A549 (cell line): ENCODE data around the gene GUCY2D. TPM values are rescaled to one million over a fixed set of nuclear protein-coding genes. Genes with fewer than 3 reads are reported as not detected.

Experiments
- ATAC-seq, 2 experiments: fragments of 200-7000 bp in 1 of 2; fragments of >200 bp in 1 of 2; cut with Nextera tagmentation in 1 of 2; cut with Tn5 transposase in 1 of 2; 3 replicates each; pipeline versions ENCODE4 v1.8.0 to v1.9.1; 2018 to 2020; ENCODE audit warnings: mild to moderate bottlenecking in 1 of 2, moderate library complexity in 1 of 2
- CTCF ChIA-PET: fragments of 300-600 bp; sonication (Branson Sonifier 250); formaldehyde crosslinking; extraction: SDS; loops from one replicate; lab custom pipeline; 2021; ENCODE audit warnings: antibody characterized with exemption, inconsistent platforms; lab: Yijun Ruan, JAX
- POLR2A ChIA-PET: fragments of 350-600 bp; formaldehyde crosslinking; extraction: SDS; loops from one replicate; lab custom pipeline; 2021; ENCODE audit warnings: antibody characterized with exemption, inconsistent platforms; lab: Yijun Ruan, JAX
- DNase-seq, 2 experiments: peaks; one replicate each; pipeline versions ENCODE4 v3.0.0 to v3.0.0-alpha.2; 2011 to 2016; ENCODE audit warnings: low read depth in 1 of 2, low spot score in 1 of 2
- FAIRE-seq: peaks from 2 replicates; lab custom pipeline; 2011; peaks lifted over from hg19 to GRCh38; lab: Jason Lieb, UNC
- H3K27ac ChIP-seq, 2 experiments: fragments of >200 bp; sonication (Bioruptor Twin); formaldehyde crosslinking; 3 replicates each; pipeline ENCODE4 v1.5.1; 2016 to 2017
- H3K4me1 ChIP-seq: fragments of >200 bp; sonication (Bioruptor Twin); formaldehyde crosslinking; 3 replicates; pipeline ENCODE4 v1.6.1; 2016
- H3K4me2 ChIP-seq: fragments of >200 bp; sonication (Bioruptor Twin); formaldehyde crosslinking; 3 replicates; pipeline ENCODE4 v1.6.1; 2016
- H3K4me3 ChIP-seq: fragments of >200 bp; sonication (Bioruptor Twin); formaldehyde crosslinking; 3 replicates; pipeline ENCODE4 v1.5.1; 2016
- H3K9me3 ChIP-seq: fragments of >200 bp; sonication (Bioruptor Twin); formaldehyde crosslinking; 3 replicates; pipeline ENCODE4 v1.6.1; 2016
- CEBPB ChIP-seq, 2 experiments: fragments of >200 bp in 1 of 2; sonication (Bioruptor Twin) in 1 of 2; formaldehyde crosslinking in 1 of 2; IDR thresholded peaks; 2 replicates each; pipeline ENCODE4 v1.6.1; 2012 to 2016
- FOSL2 ChIP-seq, 2 experiments: fragments of 450-650 bp in 1 of 2; fragments of >200 bp in 1 of 2; sonication (Bioruptor Twin) in 1 of 2; formaldehyde crosslinking; IDR thresholded peaks; 2 replicates each; pipeline versions ENCODE4 v1.5.0 to v1.6.1; 2016 to 2020; ENCODE audit warnings: mild to moderate bottlenecking in 1 of 2, moderate library complexity in 1 of 2
- FOXS1 ChIP-seq: fragments of 250-450 bp; sonication (Bioruptor Pico); IDR thresholded peaks from 2 replicates; pipeline ENCODE4 v1.5.0; 2020; ENCODE audit warnings: mild to moderate bottlenecking, moderate library complexity
- HOXB13 ChIP-seq: fragments of 250-450 bp; sonication (Bioruptor Pico); IDR thresholded peaks from 2 replicates; pipeline ENCODE4 v1.5.0; 2020; ENCODE audit warnings: low read depth, mild to moderate bottlenecking, moderate library complexity
- JUNB ChIP-seq: fragments of >200 bp; sonication (Bioruptor Twin); formaldehyde crosslinking; IDR thresholded peaks from 2 replicates; pipeline ENCODE4 v1.6.1; 2016
- MAFK ChIP-seq: fragments of 450-650 bp; IDR thresholded peaks from 2 replicates; pipeline ENCODE4 v1.6.1; 2014; ENCODE audit not compliant: partially characterized antibody
- MYC ChIP-seq: IDR thresholded peaks from 2 replicates; pipeline ENCODE4 v1.6.1; 2012; ENCODE audit warnings: mild to moderate bottlenecking, inconsistent platforms, low read length, improper control_type of control experiment, borderline replicate concordance
- PHF8 ChIP-seq: fragments of 200-600 bp; sonication (generic); IDR thresholded peaks from 2 replicates; pipeline ENCODE4 v1.6.1; 2016; ENCODE audit warnings: low read depth, mild to moderate bottlenecking, antibody characterized with exemption, moderate library complexity, borderline replicate concordance
- REST ChIP-seq: fragments of 200-600 bp; sonication (generic); IDR thresholded peaks from 2 replicates; pipeline ENCODE4 v1.6.1; 2016; ENCODE audit warnings: antibody characterized with exemption, mild to moderate bottlenecking, moderate library complexity
- RFX5 ChIP-seq: fragments of 450-650 bp; IDR thresholded peaks from 2 replicates; pipeline ENCODE4 v1.7.1; 2014; ENCODE audit warnings: antibody characterized with exemption, mild to moderate bottlenecking, moderate library complexity
- SMC3 ChIP-seq: fragments of >200 bp; sonication (Bioruptor Twin); formaldehyde crosslinking; IDR thresholded peaks from 3 replicates; pipeline ENCODE4 v1.6.1; 2018; ENCODE audit warnings: inconsistent platforms
- WGBS: methylation state at CpG from one replicate; pipeline ENCODE4 v1.1.6; 2017; ENCODE audit errors: missing lambda C conversion rate; 5-methylcytosine and 5-hydroxymethylcytosine counted together
- polyA plus RNA-seq, 4 experiments: library from polyadenylated mRNA; depleted of rRNA in 3 of 4; stranded (reverse); fragments of >200 nt; fragmentation: RNase III in 1 of 4; extraction: RNeasy Plus Mini Kit Qiagen cat#74134 plus additional on column Dnase treatment in 1 of 4; gene quantifications; 2 replicates in 3 of 4; 3 replicates in 1 of 4; pipeline ENCODE4 v1.2.3, GENCODE V29; 2011 to 2017
- TF ChIP-seq, protein P1 (sequence below): IDR thresholded peaks from 2 replicates; pipeline ENCODE4 v1.6.1; 2012
- TF ChIP-seq, protein P2 (sequence below): fragments of >200 bp; sonication (Bioruptor Twin); formaldehyde crosslinking; IDR thresholded peaks from 3 replicates; pipeline ENCODE4 v1.6.1; 2016

Gene GUCY2D
- polyA plus RNA-seq, 2 of the 4 experiments (the other 2 are of a cell fraction) = 0.14 TPM; not detected in 1

DNA sequence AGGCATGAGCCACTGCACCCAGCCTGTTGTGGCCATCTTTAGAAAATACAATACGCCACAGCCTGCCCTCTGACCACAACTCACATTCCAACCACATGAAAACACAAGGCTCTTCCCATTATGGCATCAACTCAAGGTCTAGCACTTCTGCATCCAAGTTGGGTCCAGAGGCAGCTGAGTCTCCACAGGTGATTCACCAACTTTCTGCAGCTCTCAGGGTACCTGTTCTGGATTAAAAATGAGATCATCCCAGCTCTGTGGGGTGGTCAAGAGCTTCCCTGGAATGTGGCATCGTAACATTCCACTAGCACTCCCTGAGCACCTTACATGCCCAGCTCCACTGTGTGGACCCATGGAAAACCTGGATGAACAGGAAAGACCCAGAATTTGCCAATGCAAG is 9.9 kb upstream of the GUCY2D start:
- Histone ChIP-seq H3K4me2 (no peak overlapping the region), H3K9me3 (no peaks in the 10 kb centered on the region), H3K27ac (no peak overlapping the region)
- CTCF ChIA-PET = interaction anchor here (0.6 to 19.3 kb wide), 19 partner anchors 9 to 1530 kb away, joined by 3 to 470 read pairs (median 4); partner anchors contain the start of genes CHD3, CNTROB, KCNAB3 and NAA38
- WGBS = 76% methylated on average over 2 of the region's 2 CpGs
- no peak for FAIRE-seq
- no peak for TF ChIP-seq FOXS1 (CRISPR knock-in tag)
- no peak for TF ChIP-seq MYC
- TF ChIP-seq SMC3 = no peak
- TF ChIP-seq, all 56 proteins: peak for 0
- DNase-seq (no peak), ATAC-seq (no peak)
- no peaks in the 10 kb centered on the region for H3K4me1 ChIP-seq
- no peak overlapping the region for H3K4me3 ChIP-seq
- POLR2A ChIA-PET = no interaction called here

- Histone ChIP-seq H3K4me2 (no peak overlapping the region), H3K4me1 (no peaks in the 10 kb centered on the region), H3K27ac (no peak overlapping the region), H3K4me3 (no peak overlapping the region), H3K9me3 (no peaks in the 10 kb centered on the region)
- TF ChIP-seq RFX5 (peak; percentile 80), REST (no peak)
- ATAC-seq (no peak), FAIRE-seq (no peak), DNase-seq (peak in 1 of 2 experiments; percentile 53)
- ChIA-PET POLR2A (no interaction called here), CTCF (interaction anchor here (0.6 to 19.3 kb wide), 19 partner anchors 10 to 1530 kb away, joined by 3 to 470 read pairs (median 4); partner anchors contain the start of genes CHD3, CNTROB, KCNAB3 and RNF227)
- 42% methylated on average over 3 of the region's 3 CpGs for WGBS
These were observed 9.5 kb upstream of the GUCY2D start for GRCh38 chr17:7992924-7993323.

GRCh38 chr17:7993972-7994589 is 8.3 kb upstream of the GUCY2D start:
- H3K27ac ChIP-seq = no peak overlapping the region
- H3K4me1 ChIP-seq = no peaks in the 10 kb centered on the region
- no peak overlapping the region for H3K4me3 ChIP-seq
- CTCF ChIA-PET = interaction anchor here (1.0 to 15.0 kb wide), 7 partner anchors 11 to 250 kb away, joined by 3 to 372 read pairs (median 14); partner anchors contain the start of gene RNF227
- no peak for DNase-seq
- POLR2A ChIA-PET = no interaction called here
- WGBS = 81% methylated on average over 27 of the region's 27 CpGs
- no peak for FAIRE-seq
- TF ChIP-seq, protein P1, sequence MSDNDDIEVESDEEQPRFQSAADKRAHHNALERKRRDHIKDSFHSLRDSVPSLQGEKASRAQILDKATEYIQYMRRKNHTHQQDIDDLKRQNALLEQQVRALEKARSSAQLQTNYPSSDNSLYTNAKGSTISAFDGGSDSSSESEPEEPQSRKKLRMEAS = no peak
- TF ChIP-seq FOSL2 (IDR thresholded peaks at IDR 0.05) = no peak
- TF ChIP-seq FOSL2 (CRISPR knock-in tag; IDR thresholded peaks at IDR 0.05) = no peak
- TF ChIP-seq, protein P2, sequence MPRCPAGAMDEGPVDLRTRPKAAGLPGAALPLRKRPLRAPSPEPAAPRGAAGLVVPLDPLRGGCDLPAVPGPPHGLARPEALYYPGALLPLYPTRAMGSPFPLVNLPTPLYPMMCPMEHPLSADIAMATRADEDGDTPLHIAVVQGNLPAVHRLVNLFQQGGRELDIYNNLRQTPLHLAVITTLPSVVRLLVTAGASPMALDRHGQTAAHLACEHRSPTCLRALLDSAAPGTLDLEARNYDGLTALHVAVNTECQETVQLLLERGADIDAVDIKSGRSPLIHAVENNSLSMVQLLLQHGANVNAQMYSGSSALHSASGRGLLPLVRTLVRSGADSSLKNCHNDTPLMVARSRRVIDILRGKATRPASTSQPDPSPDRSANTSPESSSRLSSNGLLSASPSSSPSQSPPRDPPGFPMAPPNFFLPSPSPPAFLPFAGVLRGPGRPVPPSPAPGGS = no peak
- no peak for TF ChIP-seq MAFK
- no peak for TF ChIP-seq PHF8
- TF ChIP-seq HOXB13 = no peak
- no peak for TF ChIP-seq CEBPB (IDR thresholded peaks at IDR 0.05)
- TF ChIP-seq MYC = no peak
- no peak for TF ChIP-seq JUNB
- H3K9me3 ChIP-seq = no peaks in the 10 kb centered on the region
- no peak overlapping the region for H3K4me2 ChIP-seq
- ATAC-seq = no peak
